GM12865 (cell line): Measurements from ENCODE around the gene FRMPD2.

Experiments
- DNase-seq: peaks from one replicate; pipeline ENCODE4 v3.0.0; 2010; ENCODE audit warnings: low read depth
- H3K4me3 ChIP-seq: 2 replicates; pipeline ENCODE4 v1.5.1; 2011; ENCODE audit warnings: mild to moderate bottlenecking, low read depth, low read length, control low read depth
- CTCF ChIP-seq: IDR thresholded peaks from 2 replicates; pipeline ENCODE4 v1.5.1; 2011; ENCODE audit warnings: low read length, control low read depth, low read depth, inconsistent platforms; ENCODE audit not compliant: insufficient read depth; ENCODE audit errors: missing control alignments

Gene FRMPD2

GRCh38 chr10:48214716-48215485, 59.6 kb downstream of the FRMPD2 start:
- no peak for TF ChIP-seq CTCF

GRCh38 chr10:48213047-48213446, 61.4 kb downstream of the FRMPD2 start:
- H3K4me3 ChIP-seq: no peak overlapping the region
- no peak for DNase-seq
- TF ChIP-seq CTCF: no peak

More at GRCh38 chr10:48214716-48215485, 59.6 kb downstream of the FRMPD2 start:
- no peak overlapping the region for H3K4me3 ChIP-seq
- DNase-seq: no peak

- no peak for TF ChIP-seq CTCF
- no peak for DNase-seq
- no peak overlapping the region for H3K4me3 ChIP-seq
Measured at GRCh38 chr10:48211777-48212176, 62.7 kb downstream of the FRMPD2 start.

DNA sequence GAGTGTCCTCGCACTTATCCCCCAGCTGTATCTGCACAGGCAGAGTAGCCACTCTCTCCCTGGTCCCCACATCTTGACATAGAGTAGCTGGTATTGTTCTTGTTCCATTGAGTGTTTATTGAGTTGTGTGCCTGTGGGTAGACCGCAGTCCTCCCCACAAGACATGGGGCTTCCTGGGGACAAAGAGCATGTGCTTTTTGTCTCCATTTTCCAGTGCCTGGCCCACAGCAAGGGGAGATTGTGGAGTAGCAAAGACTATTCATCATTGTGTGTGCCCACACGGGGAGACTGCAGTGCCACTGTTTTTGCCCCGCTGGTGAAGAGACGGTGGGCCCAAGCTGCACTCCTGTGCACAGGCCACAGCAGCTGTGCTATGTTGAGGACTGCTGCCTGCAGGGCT, 63.5 kb downstream of the FRMPD2 start:
- TF ChIP-seq CTCF: no peak
- H3K4me3 ChIP-seq: no peak overlapping the region
- DNase-seq: no peak

- TF ChIP-seq CTCF: no peak
- no peak overlapping the region for H3K4me3 ChIP-seq
- DNase-seq: no peak
Measured at GRCh38 chr10:48210391-48210790, 64.1 kb downstream of the FRMPD2 start.

DNA sequence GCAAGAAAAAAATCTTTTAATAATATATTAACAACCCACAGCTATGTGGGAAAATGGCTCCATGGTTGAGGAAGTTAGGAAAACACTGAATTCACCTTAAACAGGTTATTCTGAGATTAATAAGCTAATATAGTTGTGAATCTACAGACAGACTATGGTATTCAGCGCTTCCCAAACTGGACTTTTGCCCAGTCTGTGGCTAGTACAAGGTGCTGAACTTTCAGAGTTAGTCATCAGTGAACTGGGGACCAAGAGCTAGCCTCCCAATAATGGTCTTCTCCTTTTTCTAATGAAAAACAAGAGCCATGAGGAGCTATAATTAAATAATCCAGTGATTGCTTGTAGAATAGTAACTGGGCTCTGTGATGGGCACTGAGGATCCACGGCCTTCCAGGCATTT, 65.3 kb downstream of the FRMPD2 start:
- TF ChIP-seq CTCF: no peak
- no peak for DNase-seq

GRCh38 chr10:48207853-48208252, 66.6 kb downstream of the FRMPD2 start:
- H3K4me3 ChIP-seq: no peak overlapping the region
- DNase-seq: no peak
- no peak for TF ChIP-seq CTCF

More for the DNA sequence above, 65.3 kb downstream of the FRMPD2 start:
- no peak overlapping the region for H3K4me3 ChIP-seq
